Peyer's patch (tissue), 4 donors: ENCODE results near the gene PDZD2. TPM values are rescaled to one million over a fixed set of nuclear protein-coding genes. Genes with fewer than 3 reads are reported as not detected.

Experiments used
- DNase-seq, 3 donors: peaks; one replicate each; pipeline ENCODE4 v3.0.0-alpha.2; 2017 to 2019
- H3K27ac ChIP-seq, 4 donors: fragments of 200-600 bp; sonication (generic); one replicate each; pipeline ENCODE4 v1.5.1; 2016 to 2019
- H3K27me3 ChIP-seq, 2 donors: fragments of 200-600 bp; sonication (generic); one replicate each; pipeline ENCODE4 v1.5.1; 2019
- H3K36me3 ChIP-seq, 3 donors: fragments of 200-600 bp; sonication (generic); one replicate each; pipeline ENCODE4 v1.5.1; 2016 to 2019
- H3K4me1 ChIP-seq, 4 donors: fragments of 200-600 bp; sonication (generic); one replicate each; pipeline ENCODE4 v1.5.1; 2016 to 2019
- H3K4me3 ChIP-seq, 4 donors: fragments of 200-600 bp; sonication (generic); 1 replicate in 3 of 4; 2 replicates in 1 of 4; pipeline ENCODE4 v1.5.1; 2016 to 2019; ENCODE audit warnings: mild to moderate bottlenecking in 1 of 4
- H3K9me3 ChIP-seq, 4 donors: fragments of 200-600 bp; sonication (generic); one replicate each; pipeline ENCODE4 v1.5.1; 2016 to 2019; ENCODE audit warnings: mild to moderate bottlenecking in 1 of 4
- POLR2A ChIP-seq, 2 donors: fragments of 450-650 bp; IDR thresholded peaks; one replicate each; pipeline ENCODE4 v1.5.1; 2017; ENCODE audit warnings: antibody characterized with exemption in 2 of 2, mild to moderate bottlenecking in 2 of 2, moderate library complexity in 2 of 2
- total RNA-seq, 4 donors: library from RNA; depleted of rRNA; stranded (reverse); fragments of >200 nt; gene quantifications; one replicate each; pipeline ENCODE4 v1.1.0, GENCODE V29; 2016
- TF ChIP-seq, protein P1 (sequence below), 6 experiments: fragments of 450-650 bp in 4 of 6; fragments of 200-600 bp in 2 of 6; sonication (generic) in 1 of 6; IDR thresholded peaks; one replicate each; pipeline ENCODE4 v1.5.1; 2017 to 2019; ENCODE audit warnings: antibody characterized with exemption in 6 of 6, mild to moderate bottlenecking in 3 of 6, moderate library complexity in 1 of 6

PDZD2 gene
- total RNA-seq, 4 donors from 2014 or later = 0.53 to 7.4 (median 3.0) TPM

DNA sequence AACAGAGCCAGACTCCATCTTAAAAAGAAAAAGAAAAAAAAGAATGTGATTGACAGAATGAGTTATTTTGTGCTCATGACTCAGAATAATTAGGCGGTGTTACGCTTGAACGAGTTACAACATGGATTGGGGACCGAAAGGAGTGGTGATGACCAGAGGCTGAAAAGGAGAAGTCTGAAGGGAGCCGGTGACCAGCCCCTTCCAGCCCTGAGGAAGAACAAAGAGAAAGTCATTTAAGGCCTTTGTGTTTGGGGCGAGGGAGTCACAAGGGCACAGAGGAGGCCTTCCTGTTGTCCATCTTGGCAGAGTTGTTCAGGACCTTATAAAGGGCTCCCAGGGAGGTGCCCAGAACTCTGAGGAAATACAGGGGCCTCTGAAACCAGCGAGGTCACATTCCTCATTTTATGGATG is 403.6 kb downstream of the PDZD2 start:
- Histone ChIP-seq H3K9me3 (peaks cover 0 to 5% (median 0%) of the 10 kb centered on the region in 4 donors), H3K36me3 (no peaks in the 10 kb centered on the region), H3K4me1 (no peaks in the 10 kb centered on the region), H3K4me3 (no peak overlapping the region), H3K27ac (no peak overlapping the region), H3K27me3 (no peaks in the 10 kb centered on the region)
- TF ChIP-seq POLR2A (IDR thresholded peaks at IDR 0.05) = no peak
- TF ChIP-seq, protein P1, sequence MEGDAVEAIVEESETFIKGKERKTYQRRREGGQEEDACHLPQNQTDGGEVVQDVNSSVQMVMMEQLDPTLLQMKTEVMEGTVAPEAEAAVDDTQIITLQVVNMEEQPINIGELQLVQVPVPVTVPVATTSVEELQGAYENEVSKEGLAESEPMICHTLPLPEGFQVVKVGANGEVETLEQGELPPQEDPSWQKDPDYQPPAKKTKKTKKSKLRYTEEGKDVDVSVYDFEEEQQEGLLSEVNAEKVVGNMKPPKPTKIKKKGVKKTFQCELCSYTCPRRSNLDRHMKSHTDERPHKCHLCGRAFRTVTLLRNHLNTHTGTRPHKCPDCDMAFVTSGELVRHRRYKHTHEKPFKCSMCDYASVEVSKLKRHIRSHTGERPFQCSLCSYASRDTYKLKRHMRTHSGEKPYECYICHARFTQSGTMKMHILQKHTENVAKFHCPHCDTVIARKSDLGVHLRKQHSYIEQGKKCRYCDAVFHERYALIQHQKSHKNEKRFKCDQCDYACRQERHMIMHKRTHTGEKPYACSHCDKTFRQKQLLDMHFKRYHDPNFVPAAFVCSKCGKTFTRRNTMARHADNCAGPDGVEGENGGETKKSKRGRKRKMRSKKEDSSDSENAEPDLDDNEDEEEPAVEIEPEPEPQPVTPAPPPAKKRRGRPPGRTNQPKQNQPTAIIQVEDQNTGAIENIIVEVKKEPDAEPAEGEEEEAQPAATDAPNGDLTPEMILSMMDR (IDR thresholded peaks at IDR 0.05) = no peak
- no peak for DNase-seq

DNA sequence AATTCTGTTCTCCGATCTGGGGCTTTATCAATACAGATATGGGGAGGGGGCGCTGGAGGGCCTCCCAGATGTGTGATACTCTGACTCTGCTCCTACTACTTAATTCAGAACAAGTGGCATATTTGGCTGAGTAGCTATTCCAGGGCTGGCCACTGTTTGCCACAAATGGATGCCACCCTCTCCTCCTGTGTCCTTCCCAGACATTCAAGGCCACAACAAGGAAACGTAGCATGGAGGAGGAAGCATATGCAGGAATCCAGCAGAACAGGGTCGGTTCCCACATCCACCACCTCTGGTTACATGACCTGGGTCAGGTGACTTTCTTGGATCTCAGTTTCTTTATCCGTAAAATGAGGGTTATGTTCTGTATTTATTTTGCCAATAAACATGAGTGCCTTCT is 404.2 kb downstream of the PDZD2 start:
- H3K27ac ChIP-seq = no peak overlapping the region
- H3K36me3 ChIP-seq = no peaks in the 10 kb centered on the region
- no peak for TF ChIP-seq POLR2A (IDR thresholded peaks at IDR 0.05)
- TF ChIP-seq, protein P1 (IDR thresholded peaks at IDR 0.05) = no peak
- H3K9me3 ChIP-seq = peaks cover 0 to 5% (median 0%) of the 10 kb centered on the region in 4 donors
- H3K4me1 ChIP-seq = no peaks in the 10 kb centered on the region
- DNase-seq = no peak
- H3K4me3 ChIP-seq = no peak overlapping the region
- no peaks in the 10 kb centered on the region for H3K27me3 ChIP-seq

DNA sequence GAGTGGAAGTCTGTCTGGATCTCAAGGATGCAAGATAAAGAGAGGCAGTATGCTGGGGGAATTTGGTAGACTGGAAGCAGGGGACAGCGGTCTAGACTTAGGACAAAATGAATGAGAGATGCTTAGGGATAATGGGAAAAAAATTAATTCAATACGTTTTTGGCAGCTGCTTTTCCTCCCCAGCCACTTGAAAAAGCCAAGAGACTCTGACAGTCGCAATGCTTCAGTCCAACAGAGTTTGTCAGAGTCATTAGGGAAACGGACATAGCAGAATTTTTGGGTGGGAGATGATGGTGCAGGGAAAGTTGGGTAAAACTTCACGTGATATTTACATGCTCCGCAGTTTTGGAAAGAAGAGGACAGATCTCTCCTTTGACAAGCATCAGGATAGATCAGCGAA is 405.5 kb downstream of the PDZD2 start:
- no peaks in the 10 kb centered on the region for H3K4me1 ChIP-seq
- no peak overlapping the region for H3K4me3 ChIP-seq
- TF ChIP-seq, protein P1 (IDR thresholded peaks at IDR 0.05) = no peak
- no peak for TF ChIP-seq POLR2A (IDR thresholded peaks at IDR 0.05)
- no peak for DNase-seq
- no peaks in the 10 kb centered on the region for H3K36me3 ChIP-seq
- no peak overlapping the region for H3K27ac ChIP-seq
- H3K27me3 ChIP-seq = no peaks in the 10 kb centered on the region
- H3K9me3 ChIP-seq = peaks cover 0 to 5% (median 0%) of the 10 kb centered on the region in 4 donors

DNA sequence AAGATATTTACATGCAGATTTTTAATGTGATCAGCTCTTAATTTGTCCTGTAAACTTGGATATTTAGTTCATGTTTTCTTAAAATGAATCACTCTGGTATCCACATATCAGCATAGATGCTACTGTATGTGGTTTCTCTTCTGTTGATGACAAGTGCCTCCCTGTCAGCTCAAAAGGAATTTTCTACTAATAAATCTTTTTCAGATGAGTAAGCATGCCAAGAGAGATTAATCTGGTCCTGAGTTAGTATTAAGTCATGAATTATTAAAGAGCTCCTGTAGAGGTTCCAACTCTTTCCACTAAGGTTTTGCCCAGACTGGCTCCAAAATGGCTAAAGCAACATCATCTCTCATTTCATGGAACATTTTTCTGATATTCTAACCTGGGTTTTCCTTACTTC is 406.0 kb downstream of the PDZD2 start:
- H3K4me1 ChIP-seq = no peaks in the 10 kb centered on the region

DNA sequence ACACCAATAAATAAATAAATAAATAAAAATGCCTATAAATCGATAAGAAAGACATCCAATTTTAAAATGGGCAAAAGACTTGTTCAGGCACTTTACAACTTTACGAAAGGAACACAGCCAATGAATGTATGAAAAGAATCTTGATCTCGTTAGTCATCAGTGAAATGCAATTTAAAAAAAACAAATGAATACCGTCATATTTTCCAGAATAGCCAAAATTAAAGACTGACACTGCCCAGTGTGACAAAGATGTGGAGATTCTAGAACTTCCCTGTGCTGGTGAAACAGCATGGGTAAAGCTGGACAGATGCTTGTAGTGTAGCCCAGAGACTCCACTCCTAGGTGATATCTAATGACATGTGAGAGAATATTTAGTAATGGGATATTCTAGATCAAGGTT is 408.1 kb downstream of the PDZD2 start:
- no peak overlapping the region for H3K4me3 ChIP-seq
- no peaks in the 10 kb centered on the region for H3K4me1 ChIP-seq
- H3K27ac ChIP-seq = no peak overlapping the region
- TF ChIP-seq, protein P1 (IDR thresholded peaks at IDR 0.05) = no peak
- TF ChIP-seq POLR2A (IDR thresholded peaks at IDR 0.05) = no peak
- no peak for DNase-seq
- no peaks in the 10 kb centered on the region for H3K36me3 ChIP-seq
- H3K27me3 ChIP-seq = no peaks in the 10 kb centered on the region
- no peaks in the 10 kb centered on the region for H3K9me3 ChIP-seq

More for the DNA sequence above, 406.0 kb downstream of the PDZD2 start:
- no peak overlapping the region for H3K27ac ChIP-seq
- DNase-seq = no peak
- peaks cover 0 to 5% (median 0%) of the 10 kb centered on the region in 4 donors for H3K9me3 ChIP-seq
- no peaks in the 10 kb centered on the region for H3K36me3 ChIP-seq
- no peaks in the 10 kb centered on the region for H3K27me3 ChIP-seq
- H3K4me3 ChIP-seq = no peak overlapping the region
- TF ChIP-seq POLR2A (IDR thresholded peaks at IDR 0.05) = no peak
- TF ChIP-seq, protein P1 (IDR thresholded peaks at IDR 0.05) = no peak

DNA sequence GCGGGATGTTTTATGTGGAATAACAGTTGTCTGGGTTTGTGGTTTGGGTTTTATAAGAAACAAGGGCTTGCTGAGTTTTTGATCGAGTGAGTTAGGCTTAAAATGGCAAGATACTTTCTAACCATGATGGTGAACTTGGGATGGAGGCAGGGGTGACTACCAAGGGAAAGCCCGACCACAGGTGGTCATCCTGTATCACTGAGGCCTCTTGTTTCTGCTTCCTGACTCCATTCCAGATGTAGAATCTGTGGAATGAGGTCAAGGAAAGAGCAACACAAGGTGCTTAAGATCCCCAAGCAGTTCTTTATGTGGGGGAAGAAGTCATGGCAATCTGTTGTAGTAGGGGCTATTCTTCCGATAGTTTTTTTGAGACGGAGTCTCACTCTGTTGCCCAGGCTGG is 412.9 kb downstream of the PDZD2 start:
- Histone ChIP-seq H3K27ac (no peak overlapping the region), H3K9me3 (no peaks in the 10 kb centered on the region), H3K4me1 (no peaks in the 10 kb centered on the region), H3K36me3 (no peaks in the 10 kb centered on the region), H3K27me3 (no peaks in the 10 kb centered on the region), H3K4me3 (no peak overlapping the region)
- DNase-seq = no peak
- TF ChIP-seq, protein P1 (IDR thresholded peaks at IDR 0.05) = no peak
- TF ChIP-seq POLR2A (IDR thresholded peaks at IDR 0.05) = no peak
